DMS153 treated with DMSO at 0.1 percent for 48 hours (cell line): ENCODE measurements around the gene SLC38A4.
"Not testable (repeated sequence)": the region's sequence is repeated elsewhere in the genome, so short reads cannot be mapped to it uniquely, and the experiment has no call there.

Experiments used
- DNase-seq: peaks from one replicate; lab custom pipeline; 2025; ENCODE audit not compliant: unreplicated experiment; lab: John Stamatoyannopoulos, UW

Gene SLC38A4

DNA sequence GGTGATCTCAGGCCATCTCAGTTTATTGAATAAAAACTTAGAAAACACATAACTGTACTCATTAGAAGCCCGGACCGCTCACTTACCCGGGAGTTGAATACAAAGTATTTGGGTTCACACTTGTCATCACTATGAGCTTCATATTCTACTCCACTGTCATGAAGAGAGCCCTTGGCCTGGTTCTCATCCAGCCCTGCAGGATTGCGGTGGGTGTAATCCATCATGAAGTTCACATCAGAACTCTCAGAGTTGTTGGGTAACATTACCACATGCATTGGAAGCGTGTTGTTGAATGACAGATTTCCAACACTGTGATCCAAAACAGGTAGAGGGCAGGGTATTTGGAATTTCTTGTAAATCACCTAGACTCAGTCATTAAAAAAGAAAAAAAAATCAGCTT, 47.4 kb downstream of the SLC38A4 start:
- no peak for DNase-seq

GRCh38 chr12:46777587-46777986, 48.2 kb downstream of the SLC38A4 start:
- no peak for DNase-seq

DNA sequence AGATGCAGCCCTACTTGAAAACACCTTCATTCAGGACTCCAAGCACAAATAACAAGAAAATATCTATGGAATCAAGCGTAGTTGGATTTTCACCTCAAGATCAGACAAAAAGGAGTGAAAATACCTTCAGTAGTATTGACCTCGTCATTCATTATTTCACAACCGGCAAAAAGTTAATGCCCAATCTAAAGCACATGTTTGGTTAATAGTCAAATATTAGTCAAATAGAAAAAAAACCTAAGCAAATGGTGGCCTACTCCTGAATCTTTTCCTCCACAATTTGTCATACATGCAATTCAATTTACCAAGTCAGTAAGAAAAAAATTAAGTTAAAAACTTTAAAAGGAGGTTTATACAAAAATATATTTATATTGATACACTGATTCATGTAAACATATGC, 50.0 kb downstream of the SLC38A4 start:
- DNase-seq: no peak

- no peak for DNase-seq
Observed at GRCh38 chr12:46774322-46774633, 51.5 kb downstream of the SLC38A4 start.

DNA sequence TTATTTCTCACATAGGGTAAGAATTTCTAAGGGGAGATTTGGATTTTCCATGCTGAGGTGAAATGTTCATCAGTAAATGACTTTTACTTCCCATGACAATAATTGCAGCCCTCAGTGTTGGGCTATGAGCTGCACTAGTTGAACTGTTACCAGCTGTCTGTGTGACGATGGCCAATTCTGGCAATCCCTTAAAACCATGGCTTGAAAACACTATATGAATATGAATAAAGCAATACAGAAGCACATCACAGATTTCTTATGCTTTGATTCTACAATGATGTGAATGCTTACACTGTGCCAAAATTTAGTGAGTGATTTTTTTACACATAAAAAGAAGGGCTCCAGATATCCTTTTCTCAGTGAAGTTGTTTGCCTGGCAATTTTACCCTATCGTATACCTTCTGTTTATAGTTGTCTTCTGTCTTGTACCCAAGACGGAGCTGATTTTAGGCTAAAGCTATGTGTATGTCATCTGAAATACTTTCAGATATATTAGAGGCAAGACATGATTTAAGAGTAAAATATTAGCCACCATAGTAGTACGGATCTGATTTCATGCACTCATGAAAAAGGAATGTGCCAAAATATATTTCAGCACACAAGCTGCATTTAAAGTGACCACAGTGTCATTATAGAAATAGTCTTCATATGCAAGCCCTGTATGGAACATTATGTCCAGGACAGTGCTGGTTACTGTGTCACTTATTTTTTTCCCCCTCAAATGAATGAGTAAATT, 52.0 kb downstream of the SLC38A4 start:
- DNase-seq: no peak

GRCh38 chr12:46771268-46771827, 54.4 kb downstream of the SLC38A4 start:
- no peak for DNase-seq

- DNase-seq: no peak
Observed at GRCh38 chr12:46770501-46771183, 55.2 kb downstream of the SLC38A4 start.

- DNase-seq: no peak
Observed at GRCh38 chr12:46764005-46764404, 61.8 kb downstream of the SLC38A4 start.

DNA sequence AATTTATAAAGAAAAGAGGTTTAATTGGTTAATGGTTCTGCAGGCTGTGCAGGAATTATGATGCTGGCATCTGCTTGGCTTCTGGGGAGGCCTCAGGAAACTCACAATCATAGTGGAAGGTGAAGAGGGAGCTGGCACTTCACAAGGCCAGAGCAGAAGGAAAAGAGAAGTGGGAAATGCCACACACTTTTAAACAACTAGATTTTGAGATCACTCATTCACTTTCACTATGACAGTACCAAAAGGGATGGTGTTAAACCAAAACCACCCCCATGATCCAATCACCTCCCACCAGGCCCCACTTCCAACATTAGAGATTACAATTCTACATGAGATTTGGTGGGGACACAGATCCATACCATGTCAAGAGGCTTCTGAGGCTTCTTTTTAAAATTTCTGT, 62.6 kb downstream of the SLC38A4 start:
- DNase-seq: no peak

- DNase-seq: no peak
Observed at GRCh38 chr12:46754550-46754949, 71.2 kb downstream of the SLC38A4 start.

- DNase-seq: no peak
Observed at GRCh38 chr12:46752396-46752795, 73.4 kb downstream of the SLC38A4 start.

DNA sequence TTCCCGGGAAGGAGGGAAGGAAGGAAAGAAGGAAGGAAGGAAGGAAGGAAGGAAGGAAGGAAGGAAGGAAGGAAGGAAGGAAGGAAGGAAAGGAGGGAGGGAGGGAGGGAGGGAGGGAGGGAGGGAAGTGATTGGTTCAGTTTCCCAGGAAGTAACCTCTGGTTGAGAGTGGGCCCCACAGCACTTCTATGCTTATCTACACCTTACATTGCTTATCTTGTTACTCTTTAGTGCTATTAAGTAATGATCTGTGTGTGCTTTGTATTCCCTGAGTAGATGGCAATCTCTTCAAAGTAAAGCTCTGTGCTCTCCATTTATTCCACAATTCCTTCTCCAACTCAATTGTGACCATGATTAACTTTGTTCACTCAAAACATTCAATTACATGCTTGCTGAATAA, 74.6 kb downstream of the SLC38A4 start:
- no peak for DNase-seq

- no peak for DNase-seq
Observed at GRCh38 chr12:46749322-46749721, 76.5 kb downstream of the SLC38A4 start.

DNA sequence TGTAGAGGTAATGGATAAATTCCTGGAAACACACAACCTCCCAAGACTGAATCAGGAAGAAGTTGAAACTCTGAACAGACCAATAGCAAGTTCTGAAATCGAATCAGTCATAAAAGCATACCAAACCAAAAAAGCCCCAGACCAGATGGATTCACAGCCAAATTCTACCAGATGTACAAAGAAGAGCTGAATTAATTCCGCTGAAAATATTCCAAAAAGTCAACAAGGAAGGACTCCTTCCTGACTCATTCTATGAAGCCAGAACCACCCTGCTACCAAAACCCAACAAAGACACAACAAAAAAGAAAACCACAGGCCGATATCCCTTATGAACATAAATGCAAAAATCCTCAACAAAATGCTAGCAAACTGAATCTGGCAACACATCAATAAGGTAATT, 81.5 kb downstream of the SLC38A4 start:
- DNase-seq: no peak

GRCh38 chr12:46743456-46743855, 82.3 kb downstream of the SLC38A4 start:
- DNase-seq: no peak

- DNase-seq: not testable (repeated sequence)
Observed at GRCh38 chr12:46742271-46742670, 83.5 kb downstream of the SLC38A4 start.

GRCh38 chr12:46725332-46725731, 100.5 kb downstream of the SLC38A4 start:
- no peak for DNase-seq

- no peak for DNase-seq
Observed at GRCh38 chr12:46723629-46724419, 102.0 kb downstream of the SLC38A4 start.

- peak; percentile 46 for DNase-seq
Observed at GRCh38 chr12:46722394-46723185, 103.2 kb downstream of the SLC38A4 start.

- no peak for DNase-seq
Observed at GRCh38 chr12:46718495-46718894, 107.3 kb downstream of the SLC38A4 start.

DNA sequence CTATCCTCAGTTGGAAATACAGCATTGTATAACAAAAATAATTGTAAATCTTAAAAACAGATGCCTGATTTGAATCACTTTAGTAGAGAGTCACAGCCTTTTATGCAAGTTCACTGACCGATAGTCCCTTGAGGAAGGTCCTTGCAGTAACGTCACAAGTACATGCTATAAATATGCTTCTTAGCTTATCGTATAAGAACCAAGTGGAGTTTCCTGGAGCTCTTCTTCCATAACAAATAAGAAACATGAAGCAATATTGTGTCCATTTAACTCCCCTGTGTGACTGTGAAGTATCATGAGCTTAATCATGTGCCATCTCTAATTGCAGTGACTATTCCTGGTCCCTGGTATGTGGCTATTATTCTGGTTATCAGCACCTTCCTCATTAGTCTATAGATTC, 107.9 kb downstream of the SLC38A4 start:
- DNase-seq: no peak
